GM18520 (cell line): Measurements from ENCODE around the gene SPACA9.

Experiments
- ATAC-seq: cut with Tn5 transposase; IDR thresholded peaks from one replicate; pipeline ENCODE4 v1.9.1; 2021; ENCODE audit not compliant: unreplicated experiment

SPACA9 gene

DNA sequence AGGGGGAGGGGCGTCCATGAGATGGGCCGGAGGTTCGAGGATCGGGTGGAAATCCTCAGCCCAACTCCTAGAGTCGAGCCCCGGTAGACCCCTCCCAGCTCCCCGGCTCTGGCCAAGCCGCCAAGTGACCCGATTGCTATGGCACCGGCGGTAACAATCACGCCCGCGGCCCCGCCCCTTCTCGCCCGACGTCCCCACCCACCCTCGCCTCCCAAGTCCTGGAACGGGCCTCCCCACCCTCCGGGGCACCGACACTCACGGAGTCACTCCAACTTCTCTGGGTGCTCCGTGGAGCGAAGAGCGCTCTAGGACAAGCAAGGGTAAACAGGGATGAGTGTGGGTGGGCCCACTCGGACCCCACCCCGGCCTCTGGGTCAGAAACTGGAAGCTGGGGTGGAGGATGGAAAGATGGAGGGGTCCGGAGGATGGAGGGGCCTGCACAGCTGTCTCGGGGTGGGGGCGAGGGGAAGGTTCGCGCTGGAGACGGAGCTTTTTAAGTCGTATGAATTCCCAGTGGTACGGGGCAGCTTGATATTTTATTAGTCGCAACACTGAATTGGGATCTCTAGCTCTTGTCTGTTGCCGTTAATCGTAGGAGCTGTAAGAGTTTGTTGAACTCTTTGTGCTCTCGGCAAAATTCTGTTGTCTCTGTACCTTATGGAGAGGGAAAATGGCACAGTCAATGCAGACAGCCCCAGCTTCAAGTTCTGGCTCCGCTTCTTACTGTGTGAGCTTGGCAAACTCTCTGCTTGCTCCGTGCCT, at the start of gene SPACA9:
SPACA9 (plus strand) TSS at position 204 of the 762 bp plus-strand sequence. CDS start 5,050 bp downstream, outside the sequence.
- ATAC-seq: no peak

GRCh38 chr9:132832171-132832881, 46.4 kb upstream of the SPACA9 start:
- ATAC-seq: no peak

DNA sequence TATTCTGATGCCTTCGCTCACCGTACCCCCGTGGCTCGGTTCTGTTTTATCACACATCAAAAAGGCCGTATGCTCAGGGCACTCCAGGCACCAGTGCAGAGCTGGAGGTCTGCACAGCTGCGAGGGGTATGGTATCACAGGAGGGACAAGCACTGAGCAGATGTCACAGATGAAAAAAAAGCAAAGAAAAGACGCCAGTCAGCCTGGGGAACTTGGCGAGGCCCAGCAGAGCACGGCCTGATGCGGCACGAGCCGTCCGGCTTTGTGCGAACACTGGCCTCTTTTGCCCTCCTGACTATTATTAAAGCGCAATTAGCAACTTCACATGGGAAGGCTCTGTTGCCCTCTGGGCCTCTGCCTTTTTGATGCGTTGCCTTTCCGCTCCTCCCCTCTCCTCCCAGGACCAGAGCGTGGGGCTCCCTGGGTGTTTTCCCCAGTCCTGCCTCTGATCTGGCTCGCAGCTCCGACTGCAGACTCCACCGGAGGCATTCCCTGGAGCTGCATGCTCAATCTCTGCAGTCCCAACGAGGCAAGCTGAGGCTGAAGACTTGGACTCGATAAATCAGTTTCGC, 45.1 kb upstream of the SPACA9 start:
- ATAC-seq: no peak

DNA sequence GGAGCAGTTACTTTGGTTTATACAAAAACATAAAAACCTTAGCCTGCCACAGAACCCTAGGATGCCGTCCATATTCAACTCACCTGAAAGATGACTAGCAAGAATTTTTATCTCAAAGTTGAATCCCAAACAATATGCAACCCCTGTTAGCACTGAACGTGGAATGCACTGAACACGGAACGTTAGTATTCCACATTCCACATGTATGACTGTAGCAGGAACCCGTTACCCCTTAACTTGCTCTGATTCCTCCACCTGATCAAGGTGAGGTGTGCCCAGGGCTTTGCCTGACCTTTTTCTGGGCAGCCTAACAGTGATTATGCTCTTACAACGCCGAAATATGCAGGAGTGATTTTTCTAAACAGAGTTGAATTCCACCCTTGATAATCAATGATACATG, 44.4 kb upstream of the SPACA9 start:
- ATAC-seq: no peak

DNA sequence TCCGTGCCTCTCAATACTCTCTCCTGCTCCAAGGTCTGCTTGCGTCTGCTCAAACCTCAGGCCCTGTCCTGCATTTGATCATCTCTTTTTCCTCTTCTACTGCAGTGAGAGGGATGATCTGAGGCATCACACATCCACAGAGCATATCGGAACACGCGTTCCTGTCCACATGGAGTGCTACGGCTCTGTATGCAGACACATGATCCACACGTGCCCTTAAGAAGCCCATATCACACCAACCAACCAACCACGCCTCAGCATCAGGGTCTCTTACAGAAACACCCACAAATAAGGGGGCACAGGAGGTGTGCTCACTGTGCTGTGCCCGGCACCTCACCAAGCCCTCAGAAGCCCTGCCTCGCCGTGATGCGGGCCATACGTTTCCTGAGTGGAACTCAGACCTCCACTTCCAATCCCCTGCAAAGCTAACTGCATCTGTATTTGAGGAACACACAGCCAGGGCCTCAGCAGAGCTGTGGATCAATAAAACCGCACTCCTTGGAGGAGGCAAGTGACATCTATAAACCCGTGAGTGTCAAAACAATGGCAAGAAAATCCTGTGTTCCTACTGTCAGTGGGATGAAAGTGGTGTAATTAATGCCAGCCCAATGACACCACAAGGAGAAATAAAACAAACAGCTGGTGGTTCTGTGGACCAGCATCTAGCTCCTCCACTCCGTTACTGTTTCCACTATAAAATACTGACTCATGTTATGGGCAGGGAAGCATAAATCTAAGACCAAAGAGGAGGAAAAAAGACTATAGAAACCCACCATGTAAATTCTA, 41.0 kb upstream of the SPACA9 start:
- ATAC-seq: no peak

- ATAC-seq: no peak
These were observed 40.4 kb upstream of the SPACA9 start for GRCh38 chr9:132838291-132838690.

- no peak for ATAC-seq
These were observed 37.7 kb upstream of the SPACA9 start for GRCh38 chr9:132840980-132841379.

DNA sequence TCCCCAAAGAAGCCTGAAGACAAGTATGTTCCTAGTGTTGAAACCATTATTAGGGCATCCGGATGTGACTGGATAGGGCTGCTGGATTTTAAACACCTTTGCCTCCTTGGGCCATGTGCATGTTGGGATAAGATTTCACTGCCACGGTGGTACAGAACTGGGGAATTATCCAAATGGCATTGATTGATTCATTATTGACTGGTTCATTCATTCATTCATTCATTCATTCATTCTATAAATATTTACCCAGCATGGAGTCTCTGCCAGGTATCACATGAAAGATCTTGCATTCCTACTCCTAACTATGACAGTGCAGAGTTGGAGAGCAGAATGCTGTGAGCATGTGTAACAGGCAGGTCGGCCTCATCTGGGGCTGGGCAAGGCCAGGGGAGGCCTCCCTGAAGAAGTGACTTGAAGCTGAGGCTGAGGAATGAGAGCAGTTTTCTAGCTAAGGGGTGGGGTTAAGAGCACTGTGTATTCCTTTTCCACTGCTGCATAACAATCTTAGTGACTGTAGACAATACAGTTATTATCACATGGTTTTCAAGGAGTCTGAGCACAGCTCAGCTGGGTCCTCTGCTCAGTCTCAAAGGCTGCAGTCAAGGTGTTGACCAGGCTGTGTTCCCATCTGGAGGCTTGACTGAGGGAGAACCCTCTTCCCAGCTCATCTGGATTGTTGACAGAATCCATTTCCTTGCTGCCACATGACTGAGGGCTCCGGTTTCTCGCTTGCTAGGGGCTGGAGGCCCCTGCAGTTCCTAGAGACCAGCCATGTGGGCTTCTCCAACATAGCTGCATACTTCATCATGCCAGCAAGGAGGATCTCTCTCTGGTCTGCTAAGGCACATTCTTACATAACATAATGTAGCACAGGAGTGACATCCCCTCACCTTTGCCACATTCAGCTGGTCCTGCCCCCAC, 36.3 kb upstream of the SPACA9 start:
- no peak for ATAC-seq

GRCh38 chr9:132846109-132846917, 32.4 kb upstream of the SPACA9 start:
- no peak for ATAC-seq

DNA sequence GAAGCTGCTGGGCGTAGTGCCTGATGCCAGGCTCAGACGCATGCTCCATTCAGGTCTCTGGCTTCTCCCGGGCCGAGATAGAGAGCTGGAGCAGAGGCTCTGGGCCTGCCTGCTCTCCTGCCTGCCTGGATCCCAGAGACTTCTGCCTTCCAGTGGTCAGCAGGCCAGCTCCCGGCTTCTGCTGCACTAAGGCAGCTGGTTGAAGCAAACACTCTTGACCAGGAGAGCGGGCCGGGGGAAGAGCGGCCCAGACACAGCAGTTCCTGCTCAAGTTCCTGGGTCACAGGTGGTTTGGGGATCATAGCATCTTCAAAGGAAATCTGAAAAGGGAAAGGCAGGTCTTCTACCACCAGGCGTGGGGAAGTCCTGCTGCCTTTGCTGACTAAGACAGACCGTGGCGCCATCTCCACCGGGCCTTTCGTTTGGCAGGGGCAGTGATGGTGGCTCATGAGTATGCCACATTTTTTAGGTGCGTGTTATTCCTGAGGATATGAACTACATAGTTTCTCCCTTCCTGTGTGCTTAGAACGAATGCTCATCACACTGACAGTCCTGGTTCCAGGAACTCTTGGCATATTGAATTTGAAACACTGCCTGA, 31.7 kb upstream of the SPACA9 start:
- ATAC-seq: no peak

DNA sequence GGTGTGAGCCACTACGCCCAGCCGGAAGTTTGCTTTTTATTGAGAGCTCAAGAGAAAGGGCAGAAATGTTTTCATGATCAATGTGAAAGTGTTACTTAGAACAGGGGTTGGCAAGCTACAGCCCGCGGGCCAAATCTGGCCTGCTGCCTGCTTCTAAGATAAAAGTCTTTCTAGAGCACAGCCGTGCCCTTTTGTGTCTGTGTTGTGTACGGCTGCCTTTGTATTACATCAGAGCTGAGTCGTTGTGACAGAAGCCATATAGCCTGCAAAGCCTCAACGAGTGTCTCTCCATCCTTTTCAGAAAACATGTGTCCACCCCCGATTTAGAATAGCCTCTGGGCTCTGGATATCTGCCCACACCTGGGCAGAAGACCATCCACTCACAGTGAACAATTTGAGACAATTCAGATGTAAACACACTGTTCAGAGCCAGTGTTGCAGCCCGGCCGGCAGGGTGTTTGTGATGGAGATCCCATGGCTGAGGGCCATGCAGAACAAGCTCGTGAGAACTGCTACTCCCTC, 29.5 kb upstream of the SPACA9 start:
- no peak for ATAC-seq

- ATAC-seq: no peak
These were observed 25.2 kb upstream of the SPACA9 start for GRCh38 chr9:132853482-132853881.

GRCh38 chr9:132854832-132855231, 23.9 kb upstream of the SPACA9 start:
- ATAC-seq: no peak

DNA sequence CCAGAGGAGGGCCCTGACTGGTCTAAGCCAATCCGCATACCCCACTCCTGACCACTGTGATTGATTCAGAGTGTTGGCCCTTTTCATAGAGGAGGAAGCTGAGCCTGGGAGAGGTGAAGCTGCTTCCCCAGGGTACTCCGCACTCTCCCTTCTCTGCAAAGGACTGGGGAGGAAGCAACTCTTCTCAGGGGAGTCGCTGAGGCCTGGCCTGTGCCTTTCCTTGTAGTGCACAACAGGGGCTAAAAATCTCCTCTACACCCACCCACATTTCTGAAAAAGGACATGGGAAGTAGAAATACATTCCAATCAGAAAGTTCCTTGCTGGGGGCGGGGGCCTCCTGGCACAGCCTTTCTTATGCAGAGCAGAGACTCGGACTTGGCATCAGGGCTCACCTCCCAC, 22.8 kb upstream of the SPACA9 start:
- no peak for ATAC-seq

DNA sequence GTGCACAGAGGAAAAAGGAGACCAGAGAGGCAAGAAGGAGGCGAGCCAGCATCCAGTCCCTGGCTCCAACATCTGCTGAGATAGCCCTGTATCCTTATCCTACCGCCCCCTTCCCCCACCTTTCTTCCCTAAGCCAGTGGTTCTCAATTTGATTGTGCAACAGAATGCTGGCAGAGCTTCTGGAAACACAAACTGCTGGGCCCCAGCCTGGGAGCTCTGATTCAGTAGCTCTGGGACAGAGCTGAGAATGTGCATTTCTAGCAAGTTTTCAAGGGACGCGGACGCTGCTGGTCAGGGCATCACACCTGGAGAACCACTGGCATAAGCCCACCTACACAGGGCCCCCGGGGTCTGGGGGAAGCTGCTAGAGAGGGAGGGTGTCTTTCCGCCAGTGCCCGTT, 21.7 kb upstream of the SPACA9 start:
- ATAC-seq: no peak

GRCh38 chr9:132857616-132858342, 20.9 kb upstream of the SPACA9 start:
- no peak for ATAC-seq

DNA sequence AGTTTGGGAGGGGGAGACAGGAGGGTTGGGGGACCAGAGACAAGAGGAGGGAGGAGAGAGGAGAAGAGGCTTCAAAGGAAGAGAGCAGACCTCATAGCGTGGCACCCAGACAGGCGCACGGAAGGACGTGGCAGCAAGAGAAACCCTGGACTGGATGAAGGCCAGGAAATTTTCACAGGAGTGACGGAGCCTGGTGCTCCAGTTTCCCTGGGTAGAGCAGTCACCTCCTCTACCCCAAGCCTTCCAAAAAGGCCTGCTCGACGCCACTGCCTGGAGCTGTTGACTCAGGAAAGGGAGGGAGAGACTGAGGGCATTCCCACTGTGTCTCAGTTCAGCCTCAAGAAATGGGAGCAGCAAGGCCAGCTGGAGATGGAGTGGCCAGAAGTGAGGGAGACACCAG, 19.9 kb upstream of the SPACA9 start:
- no peak for ATAC-seq

DNA sequence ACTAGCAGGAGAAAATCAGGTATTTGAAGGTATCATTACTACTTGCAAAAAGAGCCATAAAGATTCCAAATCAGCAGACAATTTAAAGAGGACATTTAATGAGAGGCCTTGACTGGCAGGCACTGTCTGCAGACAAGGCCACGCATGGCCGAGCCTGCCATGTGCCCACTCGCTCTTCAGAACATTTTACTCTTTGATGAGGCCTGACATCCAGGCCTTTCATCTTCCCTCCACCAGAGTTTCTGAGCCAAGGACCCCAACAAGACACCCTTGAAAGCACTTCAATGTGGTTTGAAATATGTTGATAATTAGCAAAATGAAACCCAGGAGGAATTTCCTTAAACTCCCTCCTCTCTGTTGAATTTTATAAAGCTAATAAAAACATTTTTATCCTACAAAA, 17.0 kb upstream of the SPACA9 start:
- ATAC-seq: no peak
